T-helper 22 cell (primary cell): ENCODE data around the gene RHD.
"Not testable (repeated sequence)": the region's sequence is repeated elsewhere in the genome, so short reads cannot be mapped to it uniquely, and the experiment has no call there.

Experiments
- DNase-seq: peaks from one replicate; pipeline ENCODE4 v3.0.0-alpha.2; 2020; ENCODE audit warnings: low read depth

RHD gene

GRCh38 chr1:25356441-25356840, 84.1 kb downstream of the RHD start:
- no peak for DNase-seq

- DNase-seq, result no peak
Observed at GRCh38 chr1:25356848-25357247, 84.5 kb downstream of the RHD start.

GRCh38 chr1:25360596-25361581, 88.6 kb downstream of the RHD start:
- no peak for DNase-seq

GRCh38 chr1:25361901-25362300, 89.6 kb downstream of the RHD start:
- DNase-seq, result no peak

- not testable (repeated sequence) for DNase-seq
Observed at GRCh38 chr1:25362634-25363559, 90.6 kb downstream of the RHD start.

- no peak for DNase-seq
Observed at GRCh38 chr1:25369241-25369640, 96.9 kb downstream of the RHD start.

- DNase-seq, result not testable (repeated sequence)
Observed at GRCh38 chr1:25369691-25370271, 97.5 kb downstream of the RHD start.

GRCh38 chr1:25371757-25372156, 99.4 kb downstream of the RHD start:
- not testable (repeated sequence) for DNase-seq

GRCh38 chr1:25378367-25378766, 106.1 kb downstream of the RHD start:
- not testable (repeated sequence) for DNase-seq
